ENCODE data around the gene ADGRV1.

DNA sequence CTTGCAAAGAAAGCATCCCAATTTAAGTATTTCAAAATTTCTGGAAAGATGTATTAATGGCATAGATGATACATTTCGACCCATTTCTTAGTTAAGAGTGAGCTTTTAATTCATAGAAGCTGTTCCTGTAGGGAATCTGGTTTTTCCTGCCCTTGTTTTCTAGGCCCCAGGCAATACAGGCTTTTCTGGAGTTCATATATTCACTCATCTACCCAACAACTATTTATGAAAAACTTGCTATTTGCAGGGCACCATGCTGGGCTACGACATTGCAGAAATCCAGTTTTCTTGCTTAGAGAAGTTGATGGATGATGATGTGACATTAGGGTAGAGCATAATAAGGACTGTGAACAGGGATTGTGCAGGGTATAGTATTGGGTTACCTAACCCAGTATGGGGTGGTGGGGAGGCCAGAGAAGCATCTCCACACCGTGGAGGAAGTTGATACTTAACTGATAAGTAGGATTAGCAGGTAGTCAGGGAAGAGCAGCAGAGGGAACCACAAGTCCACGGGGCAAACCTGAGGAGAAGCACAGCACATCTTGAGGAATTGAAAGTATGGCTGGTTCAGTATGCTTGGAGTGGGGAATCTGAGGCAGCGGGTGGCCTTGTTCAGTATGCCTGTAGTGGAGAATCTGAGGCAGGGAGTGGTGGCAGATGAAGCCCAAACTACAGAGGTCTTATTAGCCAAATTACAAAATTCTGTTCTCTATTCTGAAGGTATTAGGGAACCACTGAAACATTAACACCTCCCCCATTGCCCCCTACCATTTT is 577.1 kb downstream of the ADGRV1 start:
- no peak for TF ChIP-seq CTBP1 (IDR thresholded peaks at IDR 0.05; ENCODE audit: borderline replicate concordance)
- TF ChIP-seq SUZ12 (IDR thresholded peaks at IDR 0.05): no peak
- no peak for TF ChIP-seq FOXM1 (IDR thresholded peaks at IDR 0.05; ENCODE audit: borderline replicate concordance)
- TF ChIP-seq FOXA1 (IDR thresholded peaks at IDR 0.05): no peak
- no peak for TF ChIP-seq ELF4 (IDR thresholded peaks at IDR 0.05)
- TF ChIP-seq, protein P1, sequence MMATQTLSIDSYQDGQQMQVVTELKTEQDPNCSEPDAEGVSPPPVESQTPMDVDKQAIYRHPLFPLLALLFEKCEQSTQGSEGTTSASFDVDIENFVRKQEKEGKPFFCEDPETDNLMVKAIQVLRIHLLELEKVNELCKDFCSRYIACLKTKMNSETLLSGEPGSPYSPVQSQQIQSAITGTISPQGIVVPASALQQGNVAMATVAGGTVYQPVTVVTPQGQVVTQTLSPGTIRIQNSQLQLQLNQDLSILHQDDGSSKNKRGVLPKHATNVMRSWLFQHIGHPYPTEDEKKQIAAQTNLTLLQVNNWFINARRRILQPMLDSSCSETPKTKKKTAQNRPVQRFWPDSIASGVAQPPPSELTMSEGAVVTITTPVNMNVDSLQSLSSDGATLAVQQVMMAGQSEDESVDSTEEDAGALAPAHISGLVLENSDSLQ (IDR thresholded peaks at IDR 0.05): no peak
- no peak for TF ChIP-seq TARDBP (IDR thresholded peaks at IDR 0.05)
- no peak for TF ChIP-seq ZNF384 (IDR thresholded peaks at IDR 0.05)
- TF ChIP-seq NFRKB (IDR thresholded peaks at IDR 0.05): no peak
